Measurements from ENCODE around the gene ARSG.

DNA sequence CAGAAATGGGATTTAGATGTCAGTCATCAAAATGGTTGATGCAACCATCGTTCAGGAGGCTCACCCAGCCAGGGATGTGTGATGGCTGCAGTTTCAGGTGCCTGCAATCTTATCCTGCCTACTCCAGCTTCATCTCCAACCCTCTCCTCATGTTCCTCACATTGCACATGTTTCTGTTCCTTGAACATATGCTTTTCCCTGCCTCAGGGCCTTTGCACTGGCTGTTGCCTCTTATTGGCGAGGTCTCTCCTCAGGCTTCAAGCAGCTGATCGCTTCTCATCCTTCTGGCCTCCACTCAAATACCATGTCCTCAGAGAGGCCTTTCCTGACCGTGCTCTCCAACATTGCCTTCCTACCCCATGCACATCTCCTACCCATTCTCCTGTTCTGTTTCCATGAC, 24.6 kb downstream of the ARSG start:
- TF ChIP-seq, protein P1, sequence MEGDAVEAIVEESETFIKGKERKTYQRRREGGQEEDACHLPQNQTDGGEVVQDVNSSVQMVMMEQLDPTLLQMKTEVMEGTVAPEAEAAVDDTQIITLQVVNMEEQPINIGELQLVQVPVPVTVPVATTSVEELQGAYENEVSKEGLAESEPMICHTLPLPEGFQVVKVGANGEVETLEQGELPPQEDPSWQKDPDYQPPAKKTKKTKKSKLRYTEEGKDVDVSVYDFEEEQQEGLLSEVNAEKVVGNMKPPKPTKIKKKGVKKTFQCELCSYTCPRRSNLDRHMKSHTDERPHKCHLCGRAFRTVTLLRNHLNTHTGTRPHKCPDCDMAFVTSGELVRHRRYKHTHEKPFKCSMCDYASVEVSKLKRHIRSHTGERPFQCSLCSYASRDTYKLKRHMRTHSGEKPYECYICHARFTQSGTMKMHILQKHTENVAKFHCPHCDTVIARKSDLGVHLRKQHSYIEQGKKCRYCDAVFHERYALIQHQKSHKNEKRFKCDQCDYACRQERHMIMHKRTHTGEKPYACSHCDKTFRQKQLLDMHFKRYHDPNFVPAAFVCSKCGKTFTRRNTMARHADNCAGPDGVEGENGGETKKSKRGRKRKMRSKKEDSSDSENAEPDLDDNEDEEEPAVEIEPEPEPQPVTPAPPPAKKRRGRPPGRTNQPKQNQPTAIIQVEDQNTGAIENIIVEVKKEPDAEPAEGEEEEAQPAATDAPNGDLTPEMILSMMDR (conservative IDR thresholded peaks at IDR 0.05; ENCODE audit: low read length): no peak
- TF ChIP-seq EZH2phosphoT487 (IDR thresholded peaks at IDR 0.05; ENCODE audit: borderline replicate concordance, low read depth, low read length): no peak
